SK-N-SH (cell line): ENCODE measurements around the gene ADAP2. TPM values are rescaled to one million over a fixed set of nuclear protein-coding genes. Genes with fewer than 3 reads are reported as not detected.

Experiments used
- CTCF ChIA-PET: fragments of 300-600, 350-600 bp; formaldehyde crosslinking; extraction: SDS; loops from one replicate; lab custom pipeline; 2021; lab: Yijun Ruan, JAX
- POLR2A ChIA-PET: fragments of 350-600 bp; sonication (Branson Sonifier 250); formaldehyde crosslinking; extraction: SDS; loops from one replicate; lab custom pipeline; 2020; ENCODE audit warnings: antibody characterized with exemption, inconsistent platforms; lab: Yijun Ruan, JAX
- DNase-seq: peaks from one replicate; pipeline ENCODE4 v3.0.0; 2012
- H2AFZ ChIP-seq: fragments of 200-600 bp; sonication (generic); 2 replicates; pipeline ENCODE4 v1.8.1; 2016; ENCODE audit warnings: antibody characterized with exemption, mild to moderate bottlenecking, low read depth
- H3F3A ChIP-seq: fragments of 200-600 bp; sonication (generic); replicated peaks from 2 replicates; pipeline ENCODE3; 2016; ENCODE audit warnings: antibody characterized with exemption, mild to moderate bottlenecking; ENCODE audit not compliant: insufficient read depth
- H3K27ac ChIP-seq, 2 experiments: fragments of 200-500 bp in 1 of 2; fragments of 200-600 bp in 1 of 2; sonication (Bioruptor generic) in 1 of 2; sonication (generic), shearing (Covaris generic) in 1 of 2; 2 replicates each; pipeline versions ENCODE4 v1.5.1 to v1.6.1; 2014 to 2016; ENCODE audit warnings: low read depth in 2 of 2, inconsistent platforms in 1 of 2, low read length in 1 of 2, mild to moderate bottlenecking in 1 of 2, mixed read lengths in 1 of 2
- H3K27me3 ChIP-seq: fragments of 200-600 bp; sonication (generic), shearing (Covaris generic); 2 replicates; pipeline ENCODE4 v1.6.1; 2016; ENCODE audit warnings: mixed run types; ENCODE audit not compliant: insufficient read depth
- H3K36me3 ChIP-seq, 2 experiments: fragments of 200-500 bp in 1 of 2; fragments of 200-600 bp in 1 of 2; sonication (Bioruptor generic) in 1 of 2; sonication (generic) in 1 of 2; replicated peaks in 1 of 2; 2 replicates each; pipeline versions ENCODE3 to v1.5.1; 2014 to 2016; ENCODE audit warnings: low read length in 1 of 2, mild to moderate bottlenecking in 1 of 2; ENCODE audit not compliant: insufficient read depth in 2 of 2, control insufficient read depth in 1 of 2
- H3K4me1 ChIP-seq, 2 experiments: fragments of 200-500 bp in 1 of 2; fragments of 200-600 bp in 1 of 2; sonication (Bioruptor generic) in 1 of 2; sonication (generic), shearing (Covaris generic) in 1 of 2; 2 replicates each; pipeline versions ENCODE4 v1.5.1 to v1.6.1; 2014 to 2016; ENCODE audit warnings: low read depth in 1 of 2, low read length in 1 of 2, mixed run types in 1 of 2; ENCODE audit not compliant: insufficient read depth in 2 of 2, control insufficient read depth in 1 of 2
- H3K4me2 ChIP-seq: fragments of 200-600 bp; sonication (generic), shearing (Covaris generic); 2 replicates; pipeline ENCODE4 v1.6.1; 2017; ENCODE audit warnings: mixed run types
- H3K4me3 ChIP-seq, 2 experiments: fragments of 200-500 bp in 1 of 2; fragments of 200-600 bp in 1 of 2; sonication (Bioruptor generic) in 1 of 2; sonication (generic), shearing (Covaris generic) in 1 of 2; 2 replicates each; pipeline versions ENCODE4 v1.5.1 to v1.8.1; 2014 to 2016; ENCODE audit warnings: low read depth in 2 of 2, inconsistent platforms in 1 of 2, low read length in 1 of 2, mild to moderate bottlenecking in 1 of 2, mixed read lengths in 1 of 2, moderate library complexity in 1 of 2
- H3K79me2 ChIP-seq: fragments of 200-600 bp; sonication (generic); 2 replicates; pipeline ENCODE4 v1.8.1; 2017; ENCODE audit warnings: mild to moderate bottlenecking; ENCODE audit not compliant: insufficient read depth
- H3K9ac ChIP-seq: fragments of 200-600 bp; sonication (generic); 2 replicates; pipeline ENCODE4 v1.6.1; 2017; ENCODE audit warnings: mixed run types
- H3K9me2 ChIP-seq: fragments of 200-600 bp; sonication (generic); 2 replicates; pipeline ENCODE4 v1.6.1; 2017; ENCODE audit warnings: mixed run types
- H3K9me3 ChIP-seq: fragments of 200-600 bp; sonication (generic); 2 replicates; pipeline ENCODE4 v1.6.1; 2017; ENCODE audit warnings: mixed run types, mild to moderate bottlenecking, moderate library complexity
- H4K20me1 ChIP-seq: fragments of 200-600 bp; sonication (generic); 2 replicates; pipeline ENCODE4 v1.6.1; 2017; ENCODE audit warnings: mild to moderate bottlenecking, mixed run types; ENCODE audit not compliant: insufficient read depth
- CHD2 ChIP-seq: fragments of 150-350 bp; IDR thresholded peaks from 2 replicates; pipeline ENCODE4 v1.6.1; 2018; ENCODE audit warnings: low read length; ENCODE audit not compliant: partially characterized antibody
- CTCF ChIP-seq: fragments of 200-600 bp; sonication (generic); IDR thresholded peaks from 2 replicates; pipeline ENCODE4 v1.6.1; 2017; ENCODE audit warnings: antibody characterized with exemption, mild to moderate bottlenecking, moderate library complexity
- ELF1 ChIP-seq: IDR thresholded peaks from 2 replicates; pipeline ENCODE4 v1.4.0; 2012
- EP300 ChIP-seq, 2 experiments: IDR thresholded peaks; 2 replicates each; pipeline versions ENCODE4 v1.4.0 to v1.6.1; 2012; ENCODE audit warnings: borderline replicate concordance in 1 of 2, low read depth in 1 of 2, low read length in 1 of 2
- EZH2phosphoT487 ChIP-seq: fragments of 200-600 bp; sonication (generic); IDR thresholded peaks from 2 replicates; pipeline ENCODE4 v1.6.1; 2017; ENCODE audit warnings: low read depth, mixed run types, mild to moderate bottlenecking, antibody characterized with exemption, moderate library complexity, borderline replicate concordance
- GATA2 ChIP-seq: sonication (generic); formaldehyde crosslinking; IDR thresholded peaks from 2 replicates; pipeline ENCODE4 v1.5.0; 2020; ENCODE audit warnings: mild to moderate bottlenecking, missing genetic modification reagents
- MEF2A ChIP-seq: IDR thresholded peaks from 2 replicates; pipeline ENCODE4 v1.4.0; 2012; ENCODE audit warnings: low read depth, borderline replicate concordance
- MXI1 ChIP-seq: IDR thresholded peaks from 2 replicates; pipeline ENCODE4 v1.6.1; 2012; ENCODE audit warnings: mild to moderate bottlenecking, low read depth, low read length, improper control_type of control experiment
- NFIC ChIP-seq: IDR thresholded peaks from 2 replicates; pipeline ENCODE4 v1.4.0; 2012; ENCODE audit warnings: borderline replicate concordance
- POLR2AphosphoS5 ChIP-seq: IDR thresholded peaks from 2 replicates; pipeline ENCODE4 v1.6.1; 2012; ENCODE audit warnings: low read depth, low read length
- RCOR1 ChIP-seq: fragments of 150-350 bp; IDR thresholded peaks from 2 replicates; pipeline ENCODE4 v1.6.1; 2017; ENCODE audit warnings: antibody characterized with exemption, low read length
- RFX5 ChIP-seq: IDR thresholded peaks from 2 replicates; pipeline ENCODE4 v1.6.1; 2012; ENCODE audit warnings: mild to moderate bottlenecking, improper control_type of control experiment, low read length
- RXRA ChIP-seq: IDR thresholded peaks from 2 replicates; pipeline ENCODE4 v1.4.0; 2012; ENCODE audit warnings: low read depth, mild to moderate bottlenecking, borderline replicate concordance
- SMC3 ChIP-seq: IDR thresholded peaks from 2 replicates; pipeline ENCODE4 v1.6.1; 2012; ENCODE audit warnings: low read depth, low read length, improper control_type of control experiment
- TAF1 ChIP-seq: IDR thresholded peaks from 2 replicates; pipeline ENCODE4 v1.6.1; 2012; ENCODE audit warnings: low read depth, mild to moderate bottlenecking, low read length, moderate library complexity, borderline replicate concordance
- TCF12 ChIP-seq: IDR thresholded peaks from 2 replicates; pipeline ENCODE4 v1.4.0; 2012
- TEAD4 ChIP-seq: IDR thresholded peaks from 2 replicates; pipeline ENCODE4 v1.4.0; 2012; ENCODE audit warnings: mild to moderate bottlenecking, borderline replicate concordance; ENCODE audit not compliant: insufficient read depth
- ZBTB33 ChIP-seq: IDR thresholded peaks from 2 replicates; pipeline ENCODE4 v1.4.0; 2012; ENCODE audit warnings: low read depth, borderline replicate concordance
- WGBS: methylation state at CpG from one replicate; pipeline ENCODE4 v1.1.6; 2017; ENCODE audit warnings: low lambda C conversion rate; 5-methylcytosine and 5-hydroxymethylcytosine counted together
- polyA plus RNA-seq, 3 experiments: library from polyadenylated mRNA; depleted of rRNA; stranded (reverse); fragments of >200 nt; gene quantifications; 2 replicates each; pipeline ENCODE4 v1.2.3, GENCODE V29; 2012

Gene ADAP2
- polyA plus RNA-seq, 1 of the 3 experiments (the other 2 are of a cell fraction), result 0.39 TPM

- Histone ChIP-seq H3F3A (no peaks in the 10 kb centered on the region), H3K9me3 (no peaks in the 10 kb centered on the region), H3K79me2 (no peaks in the 10 kb centered on the region), H3K4me1 (no peaks in the 10 kb centered on the region), H4K20me1 (no peaks in the 10 kb centered on the region), H3K4me3 (no peak overlapping the region), H3K27ac (no peak overlapping the region), H2AFZ (no peak overlapping the region), H3K27me3 (no peaks in the 10 kb centered on the region), H3K36me3 (no peaks in the 10 kb centered on the region), H3K9me2 (no peaks in the 10 kb centered on the region), H3K9ac (no peak overlapping the region), H3K4me2 (no peak overlapping the region)
- ChIA-PET CTCF (interaction anchor here (1.7 kb wide), 1 partner anchor 8 kb away, joined by 6 read pairs; no protein-coding TSS in a partner anchor), POLR2A (no interaction called here)
- no peak for DNase-seq
- 54% methylated on average over 2 of the region's 2 CpGs for WGBS
- TF ChIP-seq MEF2A, result no peak
- no peak for TF ChIP-seq SMC3
- TF ChIP-seq EP300 (IDR thresholded peaks at IDR 0.05; ENCODE audit: borderline replicate concordance in 1 of 2, low read depth in 1 of 2, low read length in 1 of 2), result no peak
- TF ChIP-seq EZH2phosphoT487, result no peak
- no peak for TF ChIP-seq RFX5
- no peak for TF ChIP-seq NFIC
- TF ChIP-seq CTCF, result no peak
- TF ChIP-seq MXI1, result no peak
- no peak for TF ChIP-seq POLR2AphosphoS5
- TF ChIP-seq ELF1, result no peak
- no peak for TF ChIP-seq ZBTB33
- TF ChIP-seq RXRA, result no peak
- TF ChIP-seq GATA2 (CRISPR knock-in tag), result no peak
- no peak for TF ChIP-seq RCOR1
Observed at GRCh38 chr17:31004160-31004559, 82.4 kb downstream of the ADAP2 start.

GRCh38 chr17:31007695-31008373, 86.1 kb downstream of the ADAP2 start:
- no peak overlapping the region for H2AFZ ChIP-seq
- WGBS, result 85% methylated on average over 9 of the region's 9 CpGs
- no peak overlapping the region for H3K27ac ChIP-seq
- H3K4me2 ChIP-seq, result no peak overlapping the region
- DNase-seq, result no peak
- no peaks in the 10 kb centered on the region for H4K20me1 ChIP-seq
- H3K27me3 ChIP-seq, result no peaks in the 10 kb centered on the region
- peaks cover 18% of the 10 kb centered on the region for H3F3A ChIP-seq
- CTCF ChIA-PET, result interaction anchor here (2.6 kb wide), 1 partner anchor 209 kb away, joined by 7 read pairs; no protein-coding TSS in a partner anchor
- no peaks in the 10 kb centered on the region for H3K79me2 ChIP-seq
- POLR2A ChIA-PET, result interaction anchor here (0.7 kb wide), 1 partner anchor 212 kb away, joined by 4 read pairs; no protein-coding TSS in a partner anchor
- no peaks in the 10 kb centered on the region for H3K9me3 ChIP-seq
- H3K4me1 ChIP-seq, result peaks cover 0 to 11% of the 10 kb centered on the region in 2 experiments; a peak in 1 of 4 replicates
- H3K9ac ChIP-seq, result no peak overlapping the region
- no peaks in the 10 kb centered on the region for H3K36me3 ChIP-seq
- H3K4me3 ChIP-seq, result no peak overlapping the region
- no peaks in the 10 kb centered on the region for H3K9me2 ChIP-seq
- TF ChIP-seq EP300 (IDR thresholded peaks at IDR 0.05; ENCODE audit: borderline replicate concordance in 1 of 2, low read depth in 1 of 2, low read length in 1 of 2) (no peak), EZH2phosphoT487 (no peak), CTCF (no peak), RXRA (no peak), CHD2 (no peak), GATA2 (CRISPR knock-in tag) (no peak), TAF1 (no peak), ZBTB33 (no peak), TCF12 (no peak), TEAD4 (no peak)
